HG03378 (cell line): ENCODE data around the gene DLK1.

Source experiments
- ATAC-seq: cut with Tn5 transposase; IDR thresholded peaks from one replicate; pipeline ENCODE4 v1.9.1; 2021; ENCODE audit warnings: mild to moderate bottlenecking, moderate library complexity; ENCODE audit not compliant: unreplicated experiment

The DLK1 gene

DNA sequence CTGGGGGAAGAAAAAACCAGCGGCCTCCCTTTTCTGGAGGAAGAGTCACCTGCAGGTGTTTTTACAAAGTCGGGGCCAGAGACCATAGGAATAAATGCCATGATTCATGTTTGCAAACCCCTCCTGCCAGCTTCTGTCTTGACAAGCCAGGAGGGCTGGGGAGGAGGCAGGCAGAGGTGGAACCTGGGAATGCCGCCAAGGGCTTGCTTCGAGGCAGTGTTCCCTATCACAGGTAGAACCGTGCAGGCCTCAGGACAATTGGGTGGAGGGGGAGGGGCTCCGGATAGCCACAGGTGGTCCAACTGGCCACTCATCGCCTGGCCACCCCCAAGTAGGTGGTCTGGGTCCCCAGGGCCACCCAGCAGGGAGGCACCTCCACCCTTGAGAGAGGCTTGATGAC is 14.2 kb upstream of the DLK1 start:
- no peak for ATAC-seq

DNA sequence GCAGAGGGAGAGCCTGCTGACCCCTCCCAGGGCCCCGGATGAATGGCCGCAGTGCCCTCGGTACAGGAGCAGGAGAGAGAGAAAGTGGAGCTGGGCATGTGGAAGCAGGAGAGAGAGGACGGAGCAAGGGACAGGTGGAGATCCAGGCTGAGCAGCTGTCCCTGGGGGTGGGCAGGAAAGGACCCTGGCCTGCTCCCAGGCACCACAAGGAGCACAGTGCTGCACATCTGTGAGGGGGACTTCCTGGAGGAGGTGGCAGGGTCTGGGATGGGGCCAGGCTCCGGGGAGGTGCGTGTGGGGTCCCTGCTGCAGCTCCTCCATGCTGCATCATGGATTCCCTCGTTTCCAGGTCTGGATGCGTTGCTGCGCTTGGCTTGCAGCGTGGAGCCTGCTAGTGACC is 13.0 kb upstream of the DLK1 start:
- no peak for ATAC-seq

DNA sequence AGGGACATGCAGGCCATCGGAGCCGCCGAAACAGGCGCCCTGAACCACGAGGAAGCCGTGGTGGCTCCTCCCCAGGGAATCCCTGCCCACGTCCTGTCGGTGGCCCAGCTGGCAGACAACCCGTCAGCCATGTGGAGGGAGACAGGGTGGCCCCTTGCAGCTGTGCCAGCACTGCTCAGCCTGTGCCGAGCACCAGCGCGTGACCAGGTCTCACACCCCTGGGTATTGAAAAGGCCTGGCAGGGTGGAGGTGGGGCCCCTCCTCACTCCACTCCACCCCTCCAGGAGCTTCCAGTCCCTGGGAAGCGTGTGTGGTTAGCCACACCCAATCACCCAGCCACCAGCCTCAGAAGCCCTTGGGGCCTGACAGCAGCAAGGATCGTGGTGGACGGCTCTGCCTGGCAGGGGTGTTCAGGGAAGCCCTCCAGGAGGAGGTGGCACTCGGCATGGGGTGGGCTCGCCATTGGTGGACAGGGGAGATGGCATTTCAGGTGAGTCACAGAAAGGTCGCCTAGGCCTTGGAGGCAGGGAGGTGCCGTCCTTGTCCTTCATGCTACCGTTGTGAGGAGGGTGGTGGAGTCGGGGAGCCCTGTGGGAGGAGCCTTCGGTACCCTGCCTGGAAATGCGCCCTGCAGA is 12.3 kb upstream of the DLK1 start:
- no peak for ATAC-seq

DNA sequence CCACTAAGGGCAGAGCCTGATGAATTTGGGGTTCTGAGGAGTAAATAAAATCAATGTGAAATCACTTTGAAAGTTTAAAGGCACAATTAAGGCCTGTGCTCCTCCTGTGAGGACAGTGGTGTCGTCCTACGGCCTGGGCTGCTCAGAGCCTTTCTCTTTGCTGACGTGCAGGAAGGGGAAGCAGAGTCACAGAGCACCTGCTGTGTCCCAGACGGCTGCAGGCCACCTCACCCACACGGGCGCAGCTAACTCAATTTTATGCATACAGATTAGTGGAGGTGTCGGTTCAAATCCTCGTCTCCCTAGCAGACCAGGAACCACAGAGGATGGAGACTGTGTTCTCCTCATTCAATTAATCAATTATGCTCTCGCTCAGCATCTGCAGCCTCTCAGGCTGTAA is 11.4 kb upstream of the DLK1 start:
- ATAC-seq, result no peak

DNA sequence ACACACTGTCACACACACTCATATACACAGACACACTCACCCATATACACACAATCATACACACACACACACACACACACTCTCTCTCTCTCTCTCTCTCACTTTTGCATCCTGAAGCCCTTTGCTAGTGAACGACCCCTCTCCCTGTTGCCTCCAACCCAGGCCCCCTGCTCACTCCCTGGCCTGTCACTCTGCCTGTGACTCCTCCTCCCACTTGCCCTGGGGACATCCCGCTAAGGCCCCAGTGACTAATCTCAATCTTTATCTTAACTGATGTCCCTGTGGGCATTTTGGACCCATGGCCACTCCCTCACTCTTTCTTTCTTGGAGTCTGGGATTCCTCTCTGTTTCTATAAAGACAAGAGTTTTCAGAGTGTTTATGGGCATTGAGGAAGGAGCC is 10.9 kb upstream of the DLK1 start:
- ATAC-seq, result no peak

DNA sequence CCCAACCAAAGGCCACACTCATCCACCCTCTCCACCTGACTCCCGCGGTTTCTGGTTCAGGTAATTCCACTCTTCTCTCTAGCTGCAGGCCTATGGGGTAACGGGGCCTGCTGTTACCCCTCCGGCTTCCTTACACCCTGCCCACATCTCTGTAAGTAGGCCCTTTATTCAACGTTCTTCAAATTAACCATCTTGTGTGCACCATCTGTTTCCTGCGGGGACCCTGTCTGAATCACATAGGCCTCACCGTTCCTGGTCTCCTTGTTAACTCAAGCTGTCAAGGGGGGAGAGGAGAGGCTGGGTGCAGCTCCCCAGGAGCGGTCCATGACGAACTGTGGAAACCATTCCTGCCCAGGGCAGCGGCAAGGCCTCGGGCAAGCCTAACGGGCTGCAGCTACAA is 9.3 kb upstream of the DLK1 start:
- ATAC-seq, result no peak

DNA sequence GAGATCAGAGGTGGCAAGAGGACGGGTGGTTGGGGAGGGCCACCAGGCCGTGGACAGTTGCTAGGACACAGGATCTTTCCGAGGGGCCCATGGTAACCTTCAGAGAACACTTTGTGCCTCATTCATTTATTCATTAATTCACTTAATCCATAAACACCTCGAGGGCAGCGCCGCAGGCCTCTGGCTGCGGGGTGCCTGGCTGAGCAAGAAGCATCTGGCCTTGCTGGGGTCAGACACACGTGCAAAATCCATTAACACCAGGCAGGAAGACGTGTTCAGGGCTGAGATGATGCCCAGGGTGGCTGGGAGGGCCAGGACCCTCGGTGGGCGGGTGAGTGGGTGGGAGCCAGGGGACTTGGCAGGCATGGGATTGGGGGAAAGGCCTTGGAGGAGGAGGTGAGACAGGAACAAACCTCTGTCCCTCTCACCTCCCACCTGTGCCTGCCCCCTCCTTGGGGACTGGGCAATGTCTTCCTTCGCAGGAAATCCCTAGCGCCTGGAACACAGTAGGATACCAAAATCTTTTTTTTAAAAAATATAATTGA is 6.6 kb upstream of the DLK1 start:
- ATAC-seq, result no peak

DNA sequence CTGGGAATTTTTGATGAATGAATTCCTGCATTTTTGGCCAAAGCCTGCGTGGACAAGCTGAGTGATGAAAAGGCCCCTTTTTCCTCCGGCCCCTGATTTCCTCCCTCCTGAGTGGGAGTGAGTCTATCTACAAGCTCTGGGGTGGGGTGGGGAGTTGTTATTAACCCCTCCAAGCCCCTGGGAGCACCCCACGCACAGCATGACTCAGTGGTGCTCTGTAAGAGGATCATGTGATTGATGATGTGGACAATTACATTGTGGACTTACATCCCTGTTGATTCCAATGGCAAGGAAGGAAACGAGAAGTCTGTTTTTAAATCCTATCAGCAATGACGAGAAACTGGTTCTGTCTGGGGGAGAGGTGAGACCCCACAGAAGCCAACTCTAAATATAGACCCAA is 5.1 kb upstream of the DLK1 start:
- ATAC-seq, result no peak

DNA sequence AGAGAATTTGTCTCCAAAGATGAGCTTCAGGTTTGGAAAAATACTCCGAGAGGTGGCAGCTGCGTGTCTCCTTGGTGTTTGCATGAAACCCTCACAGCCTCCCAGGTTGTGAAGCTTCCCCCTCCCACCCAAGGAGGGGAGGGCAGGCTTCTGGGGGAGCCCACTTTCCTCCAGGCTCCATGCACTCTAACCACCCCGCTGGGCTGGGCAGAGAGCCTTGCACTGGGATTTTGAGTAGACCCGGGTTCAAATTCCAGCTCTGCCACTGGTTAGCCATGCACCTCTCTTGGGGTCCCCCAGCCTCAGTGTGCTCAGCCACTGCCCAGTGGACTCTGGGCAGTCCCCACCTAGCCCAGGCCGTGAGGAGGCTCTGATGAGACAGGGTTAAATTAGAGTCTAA is 4.3 kb upstream of the DLK1 start:
- ATAC-seq, result no peak

DNA sequence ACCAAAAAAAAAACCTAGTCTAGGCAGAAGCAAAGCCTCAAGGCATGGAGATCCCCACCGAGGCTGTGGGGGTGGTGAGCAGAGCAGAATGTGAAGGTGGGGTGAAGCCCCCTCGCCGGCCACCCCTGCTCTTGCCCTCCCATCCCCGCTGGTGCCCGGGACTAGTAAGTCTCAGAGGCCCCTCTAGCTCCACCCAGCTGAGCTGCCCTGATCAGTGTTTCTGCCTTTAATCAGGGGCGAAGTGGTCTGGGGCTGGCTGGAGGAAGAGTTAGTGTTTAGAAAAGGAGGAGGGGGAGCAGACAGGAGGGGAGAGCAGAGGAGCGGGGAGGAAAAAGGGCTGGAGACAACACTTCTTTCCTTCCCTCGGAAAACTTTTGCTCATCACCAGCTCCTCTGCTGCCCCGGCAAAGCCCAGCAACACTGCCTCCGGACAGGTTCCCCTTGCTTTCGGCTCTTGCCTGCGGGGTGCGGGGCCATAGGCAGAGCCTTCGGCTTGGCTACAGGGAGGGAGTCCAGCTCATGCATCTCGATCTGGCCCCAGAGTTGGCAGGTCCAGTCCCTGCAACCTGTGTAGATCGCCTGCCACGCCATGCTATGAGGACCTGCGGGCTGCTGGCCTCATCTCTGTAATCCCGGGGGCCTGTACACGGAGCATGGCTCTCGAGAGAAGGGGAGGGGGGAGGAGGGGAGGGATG is 3.4 kb upstream of the DLK1 start:
- no peak for ATAC-seq

DNA sequence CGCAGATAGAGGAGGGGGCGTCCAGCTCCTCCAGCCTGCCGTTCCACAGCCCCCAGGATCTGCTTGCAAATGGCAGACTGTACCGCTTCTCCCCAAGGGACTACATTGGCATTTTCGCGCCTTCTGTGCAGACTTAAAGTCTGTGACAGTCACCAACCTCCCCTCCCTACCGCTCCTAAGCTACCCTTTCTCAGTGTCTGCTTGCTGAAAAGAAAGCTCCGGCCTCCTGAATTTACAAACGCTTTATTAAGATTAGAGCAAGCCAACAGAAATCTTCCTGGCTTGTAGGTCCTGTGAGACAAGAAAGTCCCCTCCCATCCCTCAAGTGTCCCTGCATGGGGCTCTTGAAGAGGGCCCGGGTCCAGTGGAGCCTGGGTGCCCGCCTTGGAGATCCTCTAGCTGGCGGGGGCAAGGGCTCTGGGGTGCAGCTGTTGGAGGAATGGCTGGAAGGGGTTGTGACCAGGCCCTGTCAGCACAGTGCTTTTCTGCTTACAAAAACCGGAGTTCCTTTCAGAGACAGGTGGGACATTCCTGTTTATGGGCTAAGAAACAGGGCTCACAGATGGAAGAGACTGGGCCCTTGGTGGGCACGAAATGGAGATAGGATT is 2.8 kb upstream of the DLK1 start:
- ATAC-seq, result no peak

DNA sequence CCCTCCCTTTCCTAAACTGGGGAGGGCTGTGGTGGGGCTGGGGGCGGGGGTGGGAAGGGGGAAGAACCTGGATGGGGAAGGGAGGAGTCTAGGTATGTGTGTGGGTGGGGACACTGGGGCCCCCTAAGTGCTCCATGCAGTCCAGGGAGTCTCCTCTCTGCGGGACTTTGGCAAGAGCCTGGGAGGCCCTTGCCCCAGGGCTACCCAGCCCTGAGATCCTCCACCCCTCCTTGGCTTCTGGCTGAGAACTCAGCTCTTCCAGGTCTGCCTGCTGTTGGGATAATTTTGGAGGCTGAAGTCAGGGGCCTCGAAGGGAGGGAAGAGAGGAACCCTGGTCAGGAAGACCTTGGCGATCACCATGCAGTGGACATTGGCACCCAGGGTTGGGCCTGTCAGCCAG is 2.2 kb upstream of the DLK1 start:
- no peak for ATAC-seq

DNA sequence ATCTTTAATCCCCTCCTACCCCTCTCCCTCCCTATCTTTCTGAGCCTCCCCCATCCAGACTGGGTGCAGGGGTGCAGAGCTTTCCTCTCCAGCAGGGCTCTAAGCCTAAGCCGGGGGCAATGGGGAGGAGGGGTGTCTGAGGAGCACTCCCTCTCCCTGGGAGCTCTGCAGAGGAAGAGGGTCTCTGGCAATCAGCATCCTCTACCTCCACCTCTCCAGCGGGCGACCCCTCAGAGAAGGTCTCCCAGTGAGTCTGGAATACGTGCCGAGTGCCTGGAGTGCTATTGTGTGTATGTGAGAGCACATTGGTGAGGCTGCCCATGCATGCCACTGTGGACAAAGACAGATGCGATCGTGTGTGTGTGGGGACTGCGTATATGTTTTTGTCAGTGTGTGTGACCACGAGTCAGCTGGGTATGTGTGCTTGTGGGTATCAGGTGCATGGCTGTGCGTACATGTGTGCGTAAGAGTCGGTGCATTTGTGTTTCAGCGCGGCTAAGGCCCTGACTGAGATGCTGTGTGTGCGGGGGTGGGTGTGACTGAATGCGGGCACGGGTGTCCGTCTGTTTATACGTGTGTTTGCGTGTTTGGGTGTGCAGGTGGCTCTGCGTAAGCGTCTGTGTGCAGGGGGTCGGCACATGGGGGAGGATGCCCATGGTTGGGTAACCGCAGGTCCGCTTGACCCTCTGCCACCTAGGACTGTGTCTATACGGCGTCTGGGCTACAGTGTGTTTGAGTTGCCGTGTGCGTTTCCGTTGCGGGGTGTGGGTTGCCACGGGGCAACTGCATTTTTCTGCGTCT is 905 bp upstream of the DLK1 start:
- no peak for ATAC-seq

DNA sequence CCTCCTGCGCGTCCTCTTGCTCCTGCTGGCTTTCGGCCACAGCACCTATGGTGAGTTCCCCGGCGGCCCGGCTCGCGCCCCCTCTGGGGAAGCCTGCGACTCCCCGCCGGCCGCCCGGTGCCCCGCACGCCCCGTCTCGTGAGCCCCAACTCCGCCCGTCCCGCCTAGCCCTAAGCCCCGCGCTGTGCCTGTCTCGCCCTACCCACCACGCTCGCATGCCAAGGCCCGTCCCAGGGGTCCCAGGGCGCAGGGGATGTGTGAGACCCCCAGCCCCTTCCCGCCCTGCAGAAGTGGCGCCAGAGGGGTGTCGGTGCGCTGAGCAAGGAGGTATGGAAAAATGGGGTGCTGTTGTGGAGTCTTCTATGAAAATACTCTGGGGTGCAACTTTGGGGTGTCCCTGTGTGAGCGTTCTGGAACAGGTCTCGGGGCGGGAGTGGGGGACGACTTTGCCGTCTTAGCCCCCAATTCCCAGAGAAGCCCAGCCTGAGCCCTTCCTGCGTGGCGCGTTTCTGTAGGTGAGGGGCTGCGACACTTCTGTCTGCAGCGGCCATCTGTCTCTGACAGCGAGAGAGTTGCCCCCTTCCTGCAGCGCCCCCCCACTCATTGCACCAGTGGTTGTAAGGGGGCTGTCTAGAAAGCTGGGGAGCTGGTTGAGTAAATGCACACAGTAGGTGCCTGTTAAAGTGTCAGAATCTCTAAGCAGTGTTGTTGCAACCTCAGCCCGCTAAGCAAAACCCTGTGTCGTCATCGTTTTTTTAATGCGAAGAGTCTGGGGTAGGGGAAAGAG is 587 bp downstream of the DLK1 start:
- no peak for ATAC-seq

DNA sequence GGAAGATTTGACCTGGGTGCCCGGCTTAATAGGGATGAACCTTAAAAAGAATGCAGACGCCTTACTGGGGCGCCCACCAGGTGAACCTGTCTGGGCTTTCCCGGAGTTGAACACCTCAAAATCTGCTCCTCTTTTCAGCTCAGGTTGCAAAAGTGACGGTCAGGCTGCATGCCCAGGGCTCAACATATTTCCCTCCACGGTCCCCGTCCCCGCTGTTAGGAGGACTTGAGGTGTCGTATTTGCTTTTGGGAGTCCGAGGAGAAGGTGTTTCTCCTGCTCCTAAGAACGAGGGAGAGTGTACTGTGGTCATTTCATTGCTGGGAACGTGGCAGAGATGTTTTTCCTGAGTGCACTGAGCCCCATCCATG is 1.2 kb downstream of the DLK1 start:
- no peak for ATAC-seq

DNA sequence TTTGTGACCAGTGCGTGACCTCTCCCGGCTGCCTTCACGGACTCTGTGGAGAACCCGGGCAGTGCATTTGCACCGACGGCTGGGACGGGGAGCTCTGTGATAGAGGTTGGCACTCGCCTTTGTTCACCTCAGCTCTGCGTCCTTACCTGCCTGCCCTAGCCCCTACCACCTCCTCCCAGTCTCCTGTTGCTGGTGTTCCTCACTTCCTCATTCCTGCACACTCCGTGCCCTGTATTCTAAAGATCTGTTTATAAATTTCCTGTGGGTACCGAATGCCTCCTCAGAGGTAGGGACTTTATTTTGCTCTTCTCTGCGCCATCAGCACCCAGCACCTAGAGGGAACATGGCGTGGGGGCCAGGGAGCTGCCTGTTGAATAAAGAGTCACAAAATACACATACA is 2.3 kb downstream of the DLK1 start:
- ATAC-seq, result no peak

DNA sequence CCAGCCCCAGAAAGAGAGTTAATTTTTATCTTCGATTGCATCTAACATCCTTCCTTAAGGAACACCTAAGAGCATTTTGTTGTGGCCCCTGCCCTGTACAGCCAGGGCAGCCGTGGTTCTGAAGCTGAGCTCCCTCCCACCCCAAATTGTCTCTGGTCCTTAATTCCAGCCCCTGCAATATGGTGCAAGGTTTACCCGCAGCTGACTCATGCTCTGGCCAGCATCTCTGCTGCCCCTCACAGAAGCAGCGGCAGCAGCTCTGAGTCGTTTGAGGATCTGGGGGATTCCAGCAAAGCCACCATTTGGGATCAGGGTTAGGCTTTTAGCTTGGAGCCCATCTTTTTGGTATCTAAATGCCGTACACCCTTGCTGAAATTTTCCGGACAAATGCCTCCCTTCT is 3.3 kb downstream of the DLK1 start:
- no peak for ATAC-seq

DNA sequence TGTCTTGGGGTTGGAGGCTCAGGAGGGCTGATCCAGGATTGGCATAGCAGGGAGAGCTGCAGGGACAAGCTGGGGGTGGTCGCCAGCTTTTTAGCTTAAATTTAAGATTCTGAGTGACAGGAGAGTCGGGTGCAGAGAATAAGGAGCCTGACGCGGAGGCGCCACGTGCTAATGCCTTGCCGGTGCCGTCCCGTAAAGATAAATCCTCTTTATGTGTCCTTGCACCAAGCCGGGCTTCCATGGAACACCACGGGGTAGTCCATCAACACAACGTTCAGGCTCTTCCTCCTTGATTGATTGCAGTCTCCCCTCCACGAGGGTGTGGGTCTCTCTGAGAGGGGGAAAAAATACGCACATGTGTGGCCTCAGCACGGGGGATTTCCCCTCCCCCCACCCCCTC is 3.9 kb downstream of the DLK1 start:
- no peak for ATAC-seq

DNA sequence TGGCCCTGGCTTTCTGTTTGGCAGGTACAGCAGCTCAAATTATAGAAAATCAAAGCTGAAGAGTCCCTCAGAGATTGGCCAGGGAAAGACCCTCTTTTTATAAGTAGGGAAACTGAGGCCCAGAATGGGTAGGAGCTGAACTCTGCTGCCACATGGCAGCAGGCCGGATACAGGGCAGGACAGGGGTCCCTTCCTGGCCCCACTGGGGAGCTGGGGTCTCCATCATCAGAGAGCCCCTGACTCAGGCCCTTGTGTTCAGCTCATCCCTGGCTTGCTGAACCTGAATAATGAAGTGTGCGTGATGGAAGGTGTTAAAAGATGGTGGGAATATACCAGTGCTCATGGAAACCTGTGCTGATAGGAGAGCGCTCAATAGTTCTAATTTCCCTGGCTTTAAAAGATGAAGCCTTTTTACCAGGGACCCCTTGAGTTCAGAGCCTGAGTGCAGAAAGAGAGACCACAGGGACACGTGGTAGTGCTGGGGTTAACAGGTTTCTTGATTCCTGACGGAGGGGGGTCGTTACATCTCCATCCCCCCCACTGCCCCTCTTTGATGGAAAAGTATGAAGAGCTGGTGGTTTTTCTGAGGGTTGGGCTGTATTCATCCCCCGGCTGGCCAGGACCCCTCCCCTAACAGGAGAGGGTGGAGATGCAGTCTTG is 4.4 kb downstream of the DLK1 start:
- ATAC-seq, result no peak
